NCI-H146 treated with DMSO at 0.1 percent for 48 hours (cell line): ENCODE data around the gene PDZRN3.

Source experiments
- DNase-seq: peaks from one replicate; lab custom pipeline; 2025; ENCODE audit not compliant: unreplicated experiment; lab: John Stamatoyannopoulos, UW

Gene PDZRN3

DNA sequence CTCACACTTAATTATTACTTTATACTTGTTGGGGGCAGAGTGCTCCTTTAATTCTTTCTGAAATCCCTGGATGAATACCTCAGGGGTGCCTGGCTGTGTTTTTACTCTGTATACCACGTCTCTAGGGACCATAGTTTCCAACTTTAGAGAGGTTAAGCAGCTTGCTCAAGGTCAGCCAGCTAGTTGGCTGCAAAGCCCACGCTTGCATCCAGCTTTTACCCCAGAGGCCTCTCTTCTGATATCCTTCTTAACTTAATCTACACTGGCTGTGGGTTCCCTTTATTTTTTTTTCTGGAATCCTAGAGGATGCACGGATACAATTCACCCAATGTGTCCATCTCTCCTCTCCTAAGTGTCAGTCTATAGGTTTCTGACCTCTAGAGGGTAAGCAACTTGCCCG lies 1.4 kb downstream of the PDZRN3 start:
- DNase-seq = no peak

- DNase-seq = peak; percentile 74
These were observed 2.5 kb downstream of the PDZRN3 start for GRCh38 chr3:73622091-73622805.

DNA sequence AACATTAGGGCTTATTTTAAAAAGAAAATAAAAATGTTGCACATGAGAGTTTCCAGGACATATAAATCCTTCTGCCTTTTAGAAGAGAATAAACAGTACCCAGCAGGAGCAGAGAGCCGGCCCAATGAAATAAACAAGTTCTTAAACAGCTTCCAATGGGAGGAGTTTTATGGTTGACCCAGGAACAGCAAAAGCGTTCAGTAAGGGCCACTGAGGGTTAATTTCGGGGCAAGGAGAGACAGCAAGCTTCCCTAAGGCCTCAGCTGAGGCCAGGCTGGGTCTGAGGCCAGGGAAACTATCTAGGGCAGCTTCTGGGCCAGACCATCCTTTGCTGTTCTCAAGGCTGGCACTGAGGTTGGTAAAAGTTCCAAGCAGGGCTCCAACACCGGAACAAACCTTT lies 3.4 kb downstream of the PDZRN3 start:
- DNase-seq = no peak

GRCh38 chr3:73618461-73618860 lies 6.3 kb downstream of the PDZRN3 start:
- DNase-seq = no peak

GRCh38 chr3:73616056-73616455 lies 8.7 kb downstream of the PDZRN3 start:
- DNase-seq = no peak

- DNase-seq = no peak
These were observed 10.3 kb downstream of the PDZRN3 start for GRCh38 chr3:73614419-73614818.

DNA sequence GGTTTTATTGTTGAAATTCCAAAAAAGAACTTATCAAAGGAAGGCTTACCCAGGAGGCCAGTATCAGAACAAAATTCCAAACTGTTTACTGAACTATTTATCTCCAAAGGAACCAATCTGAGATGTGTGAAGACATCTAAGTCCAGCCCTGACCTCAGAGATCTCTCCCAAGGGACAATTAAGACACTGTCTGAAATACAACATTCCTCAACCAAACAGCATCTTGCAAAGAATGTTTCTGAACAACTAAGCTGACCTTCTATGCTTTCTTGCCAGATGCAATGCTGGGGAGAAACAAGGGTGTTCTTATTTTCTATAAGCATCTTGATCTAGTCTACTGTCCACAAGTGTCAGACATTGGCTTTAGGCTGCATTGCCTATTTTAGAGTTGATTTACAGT lies 13.6 kb downstream of the PDZRN3 start:
- no peak for DNase-seq

GRCh38 chr3:73610493-73610892 lies 14.2 kb downstream of the PDZRN3 start:
- no peak for DNase-seq

- DNase-seq = no peak
These were observed 15.1 kb downstream of the PDZRN3 start for GRCh38 chr3:73609655-73610054.

GRCh38 chr3:73609315-73609641 lies 15.5 kb downstream of the PDZRN3 start:
- DNase-seq = no peak

- no peak for DNase-seq
These were observed 16.1 kb downstream of the PDZRN3 start for GRCh38 chr3:73608456-73609314.

GRCh38 chr3:73605861-73606260 lies 18.9 kb downstream of the PDZRN3 start:
- DNase-seq = no peak

GRCh38 chr3:73605412-73605811 lies 19.3 kb downstream of the PDZRN3 start:
- DNase-seq = no peak

GRCh38 chr3:73604451-73604850 lies 20.3 kb downstream of the PDZRN3 start:
- DNase-seq = no peak

DNA sequence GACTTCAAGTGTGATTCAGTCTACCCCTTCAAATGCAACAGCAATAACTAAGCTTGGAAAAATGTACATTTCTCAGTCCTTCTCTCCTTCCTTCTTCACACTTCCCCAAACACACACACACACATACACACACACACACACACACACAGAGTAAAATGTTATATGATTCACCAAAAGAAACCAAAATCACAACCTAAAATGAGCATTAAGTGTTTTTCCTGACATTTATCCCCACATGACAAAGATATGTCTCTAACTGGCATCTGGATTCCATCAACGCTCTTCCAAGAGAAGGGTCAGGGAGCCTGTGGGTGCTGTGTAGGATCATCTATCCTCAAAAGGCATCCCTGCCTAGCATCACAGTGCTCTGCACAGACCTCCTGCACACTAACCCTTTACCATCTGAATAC lies 21.0 kb downstream of the PDZRN3 start:
- no peak for DNase-seq

GRCh38 chr3:73602170-73602569 lies 22.6 kb downstream of the PDZRN3 start:
- DNase-seq = no peak

GRCh38 chr3:73601481-73601880 lies 23.3 kb downstream of the PDZRN3 start:
- DNase-seq = no peak

DNA sequence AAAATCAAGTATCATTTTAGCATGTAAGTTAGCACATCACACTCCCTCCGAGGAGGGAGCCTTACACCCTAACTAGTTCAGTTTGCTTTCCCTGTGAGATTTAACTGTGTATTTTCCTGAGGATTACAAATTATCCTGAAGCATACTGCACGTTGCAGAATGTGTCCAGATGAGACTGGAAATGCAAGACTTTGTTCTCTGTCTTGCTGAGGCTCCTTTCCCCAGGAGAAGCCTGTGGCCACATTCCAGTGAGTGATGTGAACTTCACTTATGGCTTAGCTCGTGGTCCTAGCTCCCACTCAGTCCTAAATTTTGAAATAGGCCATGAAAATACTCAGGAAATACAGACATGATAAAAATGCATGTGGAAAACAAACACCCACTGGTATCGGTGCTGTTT lies 23.7 kb downstream of the PDZRN3 start:
- DNase-seq = no peak

DNA sequence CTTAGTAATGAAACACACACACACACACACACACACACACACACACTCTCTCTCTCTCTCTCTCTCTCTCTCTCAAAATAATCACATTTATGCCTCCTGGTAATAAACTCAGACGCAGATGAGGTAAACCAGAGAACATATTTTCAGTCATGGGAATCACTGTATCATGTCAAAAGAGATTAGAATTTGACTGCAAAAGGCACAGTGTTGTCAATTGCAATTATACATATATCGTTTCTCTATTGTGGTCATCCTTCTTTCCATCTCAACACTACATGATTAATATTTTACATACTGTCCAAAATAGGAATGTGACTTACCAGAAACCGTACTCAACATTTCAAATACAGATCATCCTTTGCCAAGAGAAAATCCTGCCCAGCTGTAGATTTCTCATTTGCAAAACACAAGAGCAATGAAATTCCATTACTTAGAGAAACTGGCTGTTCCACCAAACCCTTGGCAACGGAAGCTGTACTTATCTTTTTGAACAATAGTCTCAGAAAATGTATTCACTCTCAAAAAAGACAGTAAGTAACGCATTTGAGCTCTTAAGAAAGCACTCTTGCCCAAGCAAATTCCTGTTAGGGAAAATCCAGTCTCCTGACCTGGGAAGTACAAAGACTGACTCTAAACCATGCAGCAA lies 24.3 kb downstream of the PDZRN3 start:
- DNase-seq = no peak

- DNase-seq = no peak
These were observed 25.1 kb downstream of the PDZRN3 start for GRCh38 chr3:73599605-73600004.

DNA sequence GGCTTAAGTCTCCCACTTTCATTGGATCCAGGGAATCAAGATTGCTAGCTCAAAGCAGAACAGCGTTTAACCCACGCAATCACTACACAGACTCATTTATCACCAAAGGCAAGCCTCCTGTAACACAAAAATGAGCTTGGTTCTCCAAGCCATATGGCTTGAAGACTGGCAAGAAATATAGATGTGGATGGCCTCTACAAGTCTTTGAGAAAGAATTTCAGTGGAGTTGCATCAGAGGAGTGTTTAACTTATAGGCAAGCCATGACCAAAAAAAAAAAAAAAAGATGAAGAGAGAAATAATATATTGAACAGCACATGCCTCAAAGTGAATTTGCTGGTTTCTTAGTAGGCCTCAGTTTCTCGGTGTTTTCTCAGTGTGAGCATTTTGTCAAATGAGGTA lies 27.3 kb downstream of the PDZRN3 start:
- DNase-seq = no peak
